Measurements from ENCODE around the gene AKR1C4.
"Not testable (repeated sequence)": the region's sequence is repeated elsewhere in the genome, so short reads cannot be mapped to it uniquely, and the experiment has no call there.

The AKR1C4 gene

DNA sequence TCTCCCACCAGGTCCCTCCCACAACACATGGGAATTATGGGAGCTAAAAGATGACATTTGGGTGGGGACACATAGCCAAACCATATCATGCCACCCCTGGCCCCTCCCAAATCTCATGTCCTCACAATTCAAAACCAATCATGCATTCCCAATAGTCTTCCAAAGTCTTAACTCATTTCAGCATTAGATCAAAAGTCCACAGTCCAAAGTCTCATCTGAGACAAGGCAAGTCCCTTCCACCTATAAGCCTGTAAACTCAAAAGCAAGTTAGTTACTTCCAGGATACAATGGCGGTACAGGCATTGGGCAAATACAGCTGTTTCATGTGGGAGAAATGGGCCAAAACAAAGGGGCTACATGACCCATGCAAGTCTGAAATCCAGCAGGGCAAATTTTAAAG is 13.1 kb downstream of the AKR1C4 start:
- FAIRE-seq = not testable (repeated sequence)

DNA sequence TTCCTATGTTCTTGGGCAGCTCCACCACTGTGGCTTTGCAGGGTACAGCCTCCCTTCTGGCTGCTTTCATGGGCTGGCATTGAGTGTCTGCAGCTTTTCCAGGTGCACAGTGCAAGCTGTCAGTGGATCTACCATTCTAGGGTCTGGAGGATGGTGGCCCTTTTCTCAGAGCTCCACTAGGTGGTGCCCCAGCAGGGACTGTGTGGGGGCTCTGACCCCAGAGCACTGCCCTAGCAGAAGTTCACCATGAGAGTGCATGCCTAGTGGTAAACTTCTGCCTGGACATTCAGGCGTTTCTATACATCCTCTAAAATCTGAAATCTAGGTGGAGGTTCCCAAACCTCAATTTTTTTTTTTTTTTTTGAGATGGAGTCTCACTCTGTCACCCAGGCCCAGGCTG is 13.6 kb downstream of the AKR1C4 start:
- FAIRE-seq = not testable (repeated sequence)

DNA sequence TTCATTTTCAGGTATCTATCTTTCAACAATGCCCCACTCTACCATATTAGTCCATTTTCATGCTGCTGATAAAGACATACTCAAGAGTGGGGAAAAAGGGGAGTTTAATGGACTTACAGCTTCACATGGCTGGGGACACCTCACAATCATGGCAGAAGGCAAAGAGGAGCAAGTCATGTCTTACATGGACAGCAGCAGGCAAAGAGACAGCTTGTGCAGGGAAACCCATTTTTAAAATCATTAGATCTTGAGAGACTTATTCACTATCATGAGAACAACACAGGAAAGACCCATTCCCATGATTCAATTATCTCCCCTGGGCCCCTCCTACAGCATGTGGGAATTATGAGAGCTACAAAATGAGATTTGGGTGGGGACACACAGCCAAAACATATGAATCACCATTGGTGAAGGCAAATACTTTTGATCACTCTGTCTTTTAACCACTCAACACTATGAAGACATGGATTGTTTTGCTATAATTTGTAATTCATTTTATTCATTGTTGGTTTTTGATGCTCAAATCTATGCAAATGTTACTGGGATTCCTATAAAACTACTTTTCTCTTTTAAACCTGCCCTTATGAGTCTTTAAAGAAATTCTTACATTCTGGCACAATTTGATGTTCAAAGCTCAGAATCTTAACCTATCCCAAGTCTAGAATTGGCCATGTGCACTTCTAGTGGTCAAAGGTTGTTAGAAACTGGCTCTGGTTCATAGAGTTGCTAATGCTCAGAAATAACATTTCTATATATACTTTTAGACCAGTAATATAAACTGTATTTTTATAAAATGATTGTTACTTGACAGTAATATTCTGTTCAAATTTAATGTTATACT is 15.3 kb downstream of the AKR1C4 start:
- no peak for FAIRE-seq

DNA sequence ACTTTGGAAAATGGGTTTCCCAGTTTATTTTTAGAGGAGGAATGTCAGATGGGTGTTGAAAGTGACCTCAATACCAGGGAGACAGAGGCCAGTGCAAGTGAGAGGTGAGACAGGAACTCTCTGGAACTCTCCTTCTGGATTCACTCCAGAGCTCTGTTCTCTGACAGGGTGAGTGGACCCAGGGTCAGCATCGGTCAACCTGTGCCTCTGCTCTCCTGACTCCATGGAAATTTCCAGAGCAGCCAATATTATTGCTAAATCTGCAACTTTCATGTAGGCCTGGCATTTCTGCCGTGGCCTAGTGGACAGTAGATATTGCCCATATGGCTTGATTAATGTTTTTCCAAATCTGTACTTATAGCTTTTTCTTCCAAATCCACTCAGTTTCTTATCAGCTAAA is 20.2 kb downstream of the AKR1C4 start:
- FAIRE-seq = no peak

DNA sequence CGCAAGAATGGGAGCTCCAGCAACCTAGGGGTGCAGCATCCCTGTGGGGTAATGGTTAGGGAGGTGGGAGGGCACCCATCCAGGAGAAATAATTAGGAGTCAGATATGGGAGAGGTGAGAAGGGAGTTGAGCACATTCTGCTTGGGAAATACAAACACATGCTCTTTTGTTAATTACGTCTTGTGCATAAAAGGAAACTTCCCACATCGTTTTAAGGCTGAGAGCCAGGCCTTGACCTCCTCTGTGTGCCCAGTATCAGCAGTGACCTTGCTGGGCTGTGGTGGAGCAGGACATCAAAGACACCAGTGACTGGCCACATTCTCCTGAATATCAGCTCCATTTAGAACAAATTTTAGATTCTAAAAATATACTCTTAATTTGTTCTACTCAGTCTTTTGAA is 22.6 kb downstream of the AKR1C4 start:
- no peak for FAIRE-seq

DNA sequence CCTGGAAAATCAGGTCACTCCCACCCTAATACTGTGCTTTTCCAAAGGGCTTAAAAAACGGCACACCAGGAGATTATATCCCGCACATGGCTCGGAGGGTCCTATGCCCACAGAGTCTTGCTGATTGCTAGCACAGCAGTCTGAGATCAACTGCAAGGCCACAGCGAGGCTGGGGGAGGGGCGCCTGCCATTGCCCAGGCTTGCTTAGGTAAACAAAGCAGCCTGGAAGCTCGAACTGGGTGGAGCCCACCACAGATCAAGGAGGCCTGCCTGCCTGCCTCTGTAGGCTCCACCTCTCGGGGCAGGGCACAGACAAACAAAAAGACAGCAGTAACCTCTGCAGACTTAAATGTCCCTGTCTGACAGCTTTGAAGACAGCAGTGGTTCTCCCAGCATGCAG is 26.3 kb downstream of the AKR1C4 start:
- FAIRE-seq = not testable (repeated sequence)

DNA sequence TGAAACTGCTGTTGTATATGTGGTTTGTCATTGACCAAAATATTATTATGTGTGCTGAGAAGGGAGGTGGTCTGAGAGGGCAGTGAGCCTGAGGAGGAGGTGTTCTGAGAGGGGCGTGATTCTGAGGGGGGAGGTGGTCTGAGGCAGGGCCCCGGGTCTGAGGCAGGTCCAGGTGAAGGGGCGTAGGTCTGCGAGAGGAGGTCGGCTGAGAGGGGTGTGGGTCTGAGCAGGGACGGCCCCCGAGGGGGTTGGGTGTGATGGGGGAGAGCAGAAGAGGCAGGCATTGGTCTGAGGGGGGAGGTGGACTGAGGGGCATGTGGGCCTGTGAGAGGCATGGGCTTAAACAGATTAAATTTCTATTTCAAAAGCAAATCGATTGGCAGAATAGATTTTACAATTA is 32.4 kb downstream of the AKR1C4 start:
- FAIRE-seq = no peak

DNA sequence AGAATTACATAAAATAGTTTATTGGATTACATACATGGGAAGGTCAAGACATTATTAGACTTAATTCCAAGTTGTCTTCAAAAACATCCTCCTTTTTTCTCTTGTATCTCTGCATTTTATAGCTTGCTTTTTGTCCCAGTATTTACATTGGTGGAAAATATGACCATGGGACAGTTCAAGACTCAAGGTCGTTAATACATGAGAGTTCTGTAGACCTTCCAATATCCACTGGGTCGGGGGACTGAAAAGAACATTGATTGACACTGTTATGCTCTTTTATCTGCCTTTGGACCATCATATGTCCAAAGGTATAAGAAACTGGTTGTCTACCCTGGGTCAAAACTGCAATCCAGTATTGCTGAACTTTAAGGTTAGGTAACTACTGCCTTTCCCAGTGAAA is 36.7 kb downstream of the AKR1C4 start:
- FAIRE-seq = no peak

DNA sequence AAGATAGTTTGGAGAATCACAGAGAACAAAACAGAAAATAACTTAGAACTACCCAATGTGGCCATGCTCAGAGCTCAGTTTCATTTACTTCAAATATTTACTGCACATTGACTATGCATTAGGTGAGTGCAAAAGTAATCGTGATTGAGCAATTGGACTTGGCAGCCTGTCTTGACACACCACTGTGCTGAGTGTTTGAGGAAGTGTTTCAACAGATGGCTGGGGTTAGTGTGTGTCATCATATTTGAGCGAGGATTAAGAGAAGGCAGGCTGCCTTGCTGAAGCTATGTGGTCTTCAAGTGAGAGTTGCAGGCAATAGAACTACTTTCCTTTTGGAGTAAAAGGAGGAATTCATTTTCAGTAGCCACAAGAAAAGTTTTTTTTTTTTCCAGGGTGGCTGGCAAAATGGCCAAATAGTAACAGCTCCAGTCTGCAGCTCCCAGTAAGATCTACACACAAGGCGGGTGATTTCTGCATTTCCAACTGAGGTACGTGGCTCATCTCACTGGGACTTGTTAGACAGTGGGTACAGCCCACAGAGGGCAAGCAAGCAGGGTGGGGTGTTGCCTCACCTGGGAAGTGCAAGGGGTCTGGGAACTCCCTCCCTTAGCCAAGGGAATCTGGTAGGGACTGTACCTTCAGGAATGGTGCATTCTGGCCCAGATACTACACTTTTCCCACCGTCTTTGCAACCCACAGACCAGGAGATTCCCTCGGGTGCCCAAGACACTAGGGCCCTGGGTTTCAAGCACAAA is 37.6 kb downstream of the AKR1C4 start:
- FAIRE-seq = no peak

DNA sequence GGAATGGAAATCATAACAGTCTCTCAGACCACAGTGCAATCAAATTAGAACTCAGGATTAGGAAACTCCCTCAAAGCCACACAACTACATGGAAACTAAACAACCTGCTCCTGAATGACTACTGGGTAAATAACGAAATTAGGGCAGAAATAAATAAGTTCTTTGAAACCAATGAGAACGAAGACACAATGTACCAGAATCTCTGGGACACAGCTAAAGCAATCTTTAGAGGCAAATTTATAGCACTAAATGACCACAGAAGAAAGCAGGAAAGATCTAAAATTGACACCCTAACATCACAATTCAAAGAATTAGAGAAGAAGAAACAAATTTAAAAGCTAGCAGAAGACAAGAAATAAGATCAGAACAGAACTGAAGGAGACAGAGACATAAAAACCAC is 40.9 kb downstream of the AKR1C4 start:
- not testable (repeated sequence) for FAIRE-seq

DNA sequence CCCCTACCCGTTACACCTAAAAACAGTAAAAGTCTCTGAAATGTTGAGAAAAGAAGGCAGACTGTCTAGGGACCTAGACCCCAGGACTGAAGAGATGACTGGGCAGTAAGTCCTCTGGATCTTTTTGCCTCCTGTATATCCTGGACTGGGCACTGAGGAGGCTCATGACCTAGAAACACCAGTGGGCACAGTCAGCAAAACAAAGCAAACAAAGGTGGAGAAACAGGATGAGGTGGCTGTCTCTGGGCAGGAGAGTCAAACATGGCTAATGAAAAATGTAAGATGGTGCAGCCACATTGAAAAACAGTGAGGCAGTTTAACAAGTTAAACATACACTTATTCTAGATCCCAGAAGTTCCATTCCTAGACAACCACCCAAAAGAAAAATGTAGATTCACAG is 45.9 kb downstream of the AKR1C4 start:
- no peak for FAIRE-seq

DNA sequence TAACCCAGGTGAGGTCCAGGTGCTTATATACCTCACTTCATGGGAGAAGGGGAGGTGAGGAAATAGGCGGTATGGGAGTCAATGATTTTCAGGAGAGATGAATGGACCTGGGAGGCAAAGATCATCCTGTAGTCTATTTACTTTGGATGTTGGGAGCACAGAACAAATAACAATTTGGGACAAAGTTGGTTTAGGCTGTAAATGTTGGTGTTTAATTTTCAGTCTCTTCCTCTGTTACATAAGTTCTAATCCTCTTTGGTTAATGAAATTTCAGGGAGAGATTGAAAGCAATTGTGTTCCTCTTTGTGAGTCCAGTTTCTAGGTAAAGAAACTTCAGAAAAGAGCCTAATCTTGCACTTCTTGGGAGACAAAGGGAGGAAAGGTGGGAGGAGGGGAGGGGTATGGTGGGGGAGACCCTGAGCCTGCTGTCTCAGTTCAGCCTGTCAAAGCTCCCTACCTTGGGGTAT is 46.9 kb downstream of the AKR1C4 start:
- FAIRE-seq = no peak

DNA sequence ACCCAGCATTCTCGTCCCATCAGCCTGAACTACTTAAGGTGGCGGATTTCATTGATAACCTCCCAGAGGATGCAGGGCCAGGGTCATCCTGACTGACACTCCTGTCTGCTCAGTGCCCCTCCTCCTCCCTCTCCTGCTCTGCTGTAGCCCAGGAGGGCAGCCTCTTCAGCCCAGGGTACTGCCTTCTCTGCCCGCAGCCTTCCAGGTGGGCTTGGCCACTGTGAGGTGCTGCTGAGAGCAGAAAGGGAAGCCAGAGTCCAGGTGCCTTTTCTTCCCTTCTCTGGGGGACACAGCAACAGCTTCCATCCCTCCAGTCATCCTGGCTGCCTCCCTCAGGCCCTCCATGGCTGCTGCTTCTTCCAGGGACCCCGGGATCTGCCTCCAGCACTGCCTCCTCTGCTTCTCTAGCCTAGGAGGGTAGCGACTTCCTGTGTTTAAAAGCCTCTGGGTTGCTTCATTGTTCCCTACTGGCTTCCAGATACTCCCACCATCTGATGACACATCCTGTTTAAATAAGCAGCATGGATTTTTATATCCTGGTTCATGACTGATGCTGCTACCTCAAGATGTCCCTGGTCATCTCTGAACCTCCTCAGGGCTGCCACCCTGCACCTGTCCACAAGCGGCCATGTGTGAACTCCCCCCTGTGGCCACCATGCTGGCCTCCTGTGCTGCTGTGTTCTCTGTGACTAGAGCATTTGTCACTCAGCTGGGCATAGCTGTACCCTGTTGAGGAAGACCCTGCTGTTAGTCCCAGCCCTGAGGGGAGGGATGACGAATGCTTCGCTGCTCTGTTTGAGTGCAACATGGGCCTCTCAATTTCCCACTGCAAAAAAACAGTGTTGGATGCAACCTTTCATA is 55.8 kb downstream of the AKR1C4 start:
- no peak for FAIRE-seq

DNA sequence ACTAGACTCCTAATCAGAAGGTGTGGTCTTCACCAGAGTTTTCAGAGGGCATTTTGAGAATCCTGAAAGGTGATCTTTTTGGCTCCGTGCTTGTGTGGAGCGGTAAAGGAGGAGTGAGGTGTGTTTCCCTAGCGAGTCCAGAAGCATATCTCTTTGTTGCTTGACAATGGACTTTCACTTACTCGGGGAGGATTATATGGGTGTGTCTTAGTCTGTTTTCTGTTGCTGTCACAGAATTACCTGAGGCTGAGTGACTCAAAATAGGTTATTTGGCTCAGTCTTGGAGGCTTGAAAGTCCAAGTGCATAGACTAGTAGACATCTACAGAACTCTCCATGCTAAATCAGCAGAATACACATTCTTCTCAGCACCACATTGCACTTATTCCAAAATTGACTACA is 57.9 kb downstream of the AKR1C4 start:
- FAIRE-seq = no peak

DNA sequence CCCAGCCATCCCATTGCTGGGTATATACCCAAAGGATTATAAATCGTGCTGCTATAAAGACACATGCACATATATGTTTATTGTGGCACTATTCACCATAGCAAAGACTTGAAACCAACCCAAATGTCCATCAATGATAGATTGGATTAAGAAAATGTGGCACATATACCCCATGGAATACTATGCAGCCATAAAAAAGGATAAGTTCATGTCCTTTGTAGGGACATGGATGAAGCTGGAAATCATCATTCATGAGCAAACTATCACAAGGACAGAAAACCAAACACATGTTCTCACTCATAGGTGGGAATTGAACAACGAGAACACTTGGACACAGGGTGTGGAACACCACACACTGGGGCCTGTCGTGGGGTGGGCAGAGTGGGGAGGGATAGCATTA is 61.1 kb downstream of the AKR1C4 start:
- FAIRE-seq = not testable (repeated sequence)

DNA sequence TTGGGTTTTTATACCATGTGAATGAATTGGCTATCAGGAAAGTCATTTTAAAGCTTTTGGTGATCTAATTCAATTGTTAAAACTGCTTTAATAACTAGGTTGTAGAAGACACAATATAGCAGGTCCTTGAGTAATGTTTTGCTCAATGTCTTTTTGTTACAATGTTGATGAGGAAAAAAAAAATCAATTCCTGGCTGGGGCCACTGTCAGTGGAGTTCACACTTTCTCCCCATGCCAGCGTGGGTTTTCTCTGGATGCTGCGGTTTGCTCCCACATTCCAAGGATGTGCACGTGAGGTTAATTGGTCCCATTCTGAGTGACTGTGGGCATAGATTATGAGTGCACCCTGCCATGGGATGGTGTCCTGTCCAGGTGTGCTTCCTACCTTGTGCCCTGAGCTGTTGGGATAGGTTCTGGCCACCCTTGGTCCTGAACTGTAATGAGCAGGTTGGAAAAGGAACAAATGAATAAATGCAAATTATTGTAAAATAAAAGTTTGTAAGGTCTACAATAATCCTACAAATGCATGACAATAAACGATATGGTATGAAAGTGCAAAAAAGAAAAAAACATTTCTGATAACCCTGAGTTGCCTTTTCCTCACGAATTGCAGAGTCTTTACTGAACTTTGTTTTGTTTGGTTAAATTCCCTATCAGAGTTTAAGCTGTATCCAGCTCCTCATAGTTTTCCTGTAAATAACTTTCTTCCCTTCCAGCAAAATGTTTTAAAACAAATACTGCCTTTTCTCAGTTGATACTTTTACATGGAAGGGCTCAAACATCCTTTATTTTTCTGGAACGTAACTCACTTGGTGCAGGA is 62.7 kb downstream of the AKR1C4 start:
- FAIRE-seq = no peak

DNA sequence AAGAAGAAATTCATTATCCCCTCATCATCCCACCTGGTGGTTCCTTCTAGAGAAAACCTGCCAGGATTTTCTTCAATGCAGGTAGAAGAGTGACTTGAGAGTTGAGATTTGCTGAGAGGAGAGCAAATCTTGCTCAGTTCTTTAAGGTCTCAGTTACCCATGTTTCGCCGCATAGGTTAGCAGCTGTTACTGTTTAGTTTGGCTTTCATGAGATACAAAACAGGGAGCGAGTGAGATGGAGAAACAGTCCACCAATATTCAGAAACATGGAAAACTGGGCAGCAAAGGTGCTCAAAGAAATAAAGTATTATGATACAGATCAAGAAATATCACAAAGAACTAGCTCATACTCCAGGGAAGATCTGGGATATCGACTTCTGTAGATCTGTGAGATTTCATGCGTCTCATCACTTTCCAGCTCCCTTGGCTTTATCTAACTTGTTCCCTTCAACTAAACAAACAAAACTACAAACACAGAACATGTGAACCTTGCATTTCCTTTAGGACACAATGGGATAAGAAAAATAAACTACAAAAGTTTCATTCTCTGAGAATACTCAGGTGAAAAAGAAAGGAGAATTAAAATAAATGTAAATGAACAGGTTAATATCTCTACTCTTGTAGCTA is 63.4 kb downstream of the AKR1C4 start:
- no peak for FAIRE-seq

DNA sequence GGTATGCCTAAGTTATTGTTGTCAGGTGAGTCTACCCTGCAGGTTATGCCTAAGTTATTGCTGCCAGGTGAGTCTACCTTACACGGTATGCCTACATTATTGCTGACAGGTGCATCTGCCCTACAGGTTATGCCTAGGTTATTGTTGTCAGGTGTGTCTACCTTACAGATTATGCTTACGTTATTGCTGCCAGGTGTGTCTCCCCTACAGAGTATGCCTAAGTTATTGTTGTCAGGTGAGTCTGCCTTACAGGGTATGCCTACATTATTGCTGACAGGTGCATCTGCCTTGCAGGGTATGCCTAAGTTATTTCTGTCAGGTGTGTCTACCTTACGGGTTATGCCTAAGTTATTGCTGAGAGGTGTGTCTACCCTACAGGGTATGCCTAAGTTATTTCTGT is 64.2 kb downstream of the AKR1C4 start:
- FAIRE-seq = no peak

DNA sequence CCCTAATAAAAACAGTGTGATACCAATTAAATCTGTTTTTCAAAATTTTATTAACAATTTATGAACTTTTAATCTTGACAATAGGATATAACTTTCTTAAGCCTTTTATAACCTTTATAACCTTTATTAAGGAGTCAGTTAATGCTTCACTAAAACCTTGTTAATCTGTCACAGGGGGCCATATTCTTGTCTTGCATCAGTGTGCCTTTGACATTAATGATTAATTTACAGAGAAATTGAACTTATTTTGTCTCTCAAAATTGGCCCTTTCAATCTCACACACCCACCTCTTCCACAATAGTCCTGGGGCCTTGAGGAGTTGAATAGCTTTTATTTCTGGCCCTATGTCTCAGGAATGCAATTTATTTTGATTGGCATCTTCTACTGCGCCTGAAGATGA is 68.5 kb downstream of the AKR1C4 start:
- no peak for FAIRE-seq

DNA sequence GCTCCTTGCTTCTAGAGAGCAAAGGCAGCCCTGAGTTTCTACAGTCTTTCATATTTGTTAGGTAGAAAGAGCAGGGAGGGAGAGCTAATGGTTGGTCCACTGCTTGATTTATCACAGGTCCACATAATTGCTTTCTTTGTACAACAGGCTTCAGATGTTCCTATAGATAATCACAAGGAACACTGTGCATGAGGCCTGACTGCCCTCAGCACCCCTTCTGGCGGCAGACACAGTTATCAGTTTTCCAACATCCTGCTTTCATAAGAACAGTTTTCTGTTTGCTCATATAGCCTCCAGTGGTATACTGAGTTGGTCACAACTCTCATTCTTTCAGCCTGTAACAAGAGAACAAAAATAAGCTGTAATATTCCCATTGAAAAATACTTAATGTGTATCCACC is 69.7 kb downstream of the AKR1C4 start:
- FAIRE-seq = no peak

DNA sequence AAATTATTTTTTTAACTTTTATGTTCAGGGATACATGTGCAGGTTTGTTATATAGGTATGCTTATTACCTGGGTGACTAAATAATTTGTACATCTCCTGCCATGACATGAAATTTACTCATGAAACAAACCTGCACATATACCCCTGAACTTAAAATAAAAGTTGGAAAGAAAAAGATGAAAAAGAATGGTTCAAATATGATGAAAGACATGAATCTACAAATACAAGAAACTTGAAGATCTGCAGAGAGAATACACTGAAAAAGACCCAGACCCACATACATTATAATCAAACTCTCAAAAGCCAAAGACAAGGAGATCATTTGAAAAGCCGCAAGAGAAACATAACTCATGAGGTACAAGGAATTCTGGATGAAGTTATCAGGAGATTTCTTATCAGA is 70.2 kb downstream of the AKR1C4 start:
- no peak for FAIRE-seq

DNA sequence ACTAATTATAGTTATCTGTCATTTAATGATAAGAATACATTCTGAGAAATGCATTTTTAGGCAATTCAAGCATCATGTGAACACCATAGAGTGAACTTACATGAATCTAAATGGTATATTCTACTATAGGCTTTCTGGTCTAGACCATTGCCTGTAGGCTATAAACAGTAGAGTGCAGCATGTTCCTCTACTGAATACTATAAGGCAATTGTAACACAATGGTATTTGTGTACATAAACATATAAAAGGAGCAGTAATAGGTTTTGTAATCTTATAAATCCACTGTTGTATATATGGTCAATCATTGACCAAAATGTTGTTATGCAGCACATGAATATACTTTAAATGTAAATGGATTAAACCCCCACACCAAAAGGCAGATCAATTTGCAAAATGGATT is 71.6 kb downstream of the AKR1C4 start:
- no peak for FAIRE-seq
